Activated CD4-positive, alpha-beta T cell treated with anti-CD3 and anti-CD28 coated beads for 4 hours (primary cell): ENCODE data around the gene KHSRP.
"Not testable (repeated sequence)": the region's sequence is repeated elsewhere in the genome, so short reads cannot be mapped to it uniquely, and the experiment has no call there.

Source experiments
- DNase-seq, 2 donors: peaks; one replicate each; pipeline ENCODE4 v3.0.0-alpha.2; 2020

The KHSRP gene

GRCh38 chr19:6451583-6452222 lies 27.1 kb upstream of the KHSRP start:
- no peak for DNase-seq

GRCh38 chr19:6450166-6450565 lies 25.6 kb upstream of the KHSRP start:
- no peak for DNase-seq

GRCh38 chr19:6448045-6448444 lies 23.4 kb upstream of the KHSRP start:
- DNase-seq: no peak

- DNase-seq: no peak
Observed at GRCh38 chr19:6446452-6446851, 21.8 kb upstream of the KHSRP start.

- no peak for DNase-seq
Observed at GRCh38 chr19:6443986-6444385, 19.4 kb upstream of the KHSRP start.

GRCh38 chr19:6442087-6442688 lies 17.6 kb upstream of the KHSRP start:
- DNase-seq: no peak

GRCh38 chr19:6440905-6441304 lies 16.3 kb upstream of the KHSRP start:
- DNase-seq: no peak

- DNase-seq: no peak
Observed at GRCh38 chr19:6439743-6440142, 15.1 kb upstream of the KHSRP start.

- DNase-seq: no peak
Observed at GRCh38 chr19:6433663-6434062, 9.1 kb upstream of the KHSRP start, which contains the start of gene SLC25A41. SLC25A41 (minus strand) TSS chr19:6433763; CDS start chr19:6433693, 70 bp downstream.

- DNase-seq: no peak
Observed at GRCh38 chr19:6433165-6433564, 8.6 kb upstream of the KHSRP start.

- DNase-seq: no peak
Observed at GRCh38 chr19:6431891-6432290, 7.3 kb upstream of the KHSRP start.

- no peak for DNase-seq
Observed at GRCh38 chr19:6429419-6430221, 5.0 kb upstream of the KHSRP start.

- not testable (repeated sequence) for DNase-seq
Observed at GRCh38 chr19:6428692-6429418, 4.2 kb upstream of the KHSRP start.

- no peak for DNase-seq
Observed at GRCh38 chr19:6427131-6427530, 2.5 kb upstream of the KHSRP start.

- no peak for DNase-seq
Observed at GRCh38 chr19:6425732-6426620, 1.4 kb upstream of the KHSRP start.

GRCh38 chr19:6424939-6425731 lies 524 bp upstream of the KHSRP start:
- DNase-seq: peak; percentile 99 to 100

GRCh38 chr19:6423499-6424194 lies 964 bp downstream of the KHSRP start:
- DNase-seq: no peak

- no peak for DNase-seq
Observed at GRCh38 chr19:6421075-6422014, 3.3 kb downstream of the KHSRP start.

- DNase-seq: no peak
Observed at GRCh38 chr19:6418562-6418932, 6.1 kb downstream of the KHSRP start.
